ENCODE measurements around the gene CCNJL. TPM values are rescaled to one million over a fixed set of nuclear protein-coding genes. Genes with fewer than 3 reads are reported as not detected.

CCNJL gene
- total and polyA plus RNA-seq, 2 of the 8 experiments (the other 6 are each of a cell fraction or from before 2014, with no cell fraction given), result 34.6 to 44.7 TPM

DNA sequence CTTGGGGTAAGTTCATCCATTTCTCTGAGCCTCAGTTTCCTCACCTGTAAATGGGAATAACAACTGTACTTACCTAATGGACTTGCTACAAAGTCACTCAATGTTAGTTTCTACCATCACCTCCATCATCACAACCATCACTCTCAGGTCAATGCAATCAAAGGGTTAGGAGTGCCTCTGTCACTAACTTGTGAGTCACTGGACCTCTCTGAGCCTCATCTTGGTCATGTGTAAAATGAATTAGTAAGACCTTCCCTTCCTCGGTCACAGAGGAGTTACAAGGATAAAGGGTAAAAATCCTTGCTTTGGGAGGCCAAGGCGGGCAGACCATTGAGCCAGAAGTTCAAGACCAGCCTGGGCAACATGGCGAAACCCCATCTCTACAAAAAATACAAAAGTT is 70.2 kb downstream of the CCNJL start:
- H4K91ac ChIP-seq (replicated peaks; ENCODE audit: insufficient read length, low read length), result no peak overlapping the region
- H2AK5ac ChIP-seq (ENCODE audit: low read depth, low read length), result no peak overlapping the region
- ChIA-PET CTCF (ENCODE audit: partially characterized antibody) (interaction anchor here (0.6 to 29.3 kb wide), 19 partner anchors 10 to 1578 kb away, joined by 3 to 362 read pairs (median 5); no protein-coding TSS in a partner anchor), POLR2A (ENCODE audit: partially characterized antibody) (interaction anchor here (1.2 to 1.3 kb wide), 2 partner anchors 14 to 45 kb away, joined by 3 to 4 read pairs; no protein-coding TSS in a partner anchor)
- WGBS, 2 experiments (ENCODE audit: extremely low coverage in 1 of 2, insufficient coverage in 1 of 2, insufficient read length in 1 of 2, insufficient replicate concordance in 2 of 2, low coverage in 1 of 2, low lambda C conversion rate in 2 of 2, missing lambda C conversion rate in 1 of 2), result 92% methylated on average over 3 of the region's 3 CpGs; no CpG with 5 or more reads in 1 of the 2 experiments
- no peak for TF ChIP-seq PHF8 (conservative IDR thresholded peaks at IDR 0.05; ENCODE audit: low read depth, low read length)
- no peak for TF ChIP-seq CHD2 (IDR thresholded peaks at IDR 0.05; ENCODE audit: low read length)
- no peak overlapping the region for H3K4me3 ChIP-seq (ENCODE audit: extremely low read depth in 1 of 4, insufficient read depth in 2 of 4, low read depth in 3 of 4, low read length in 4 of 4)
- no peak overlapping the region for H3K23ac ChIP-seq (ENCODE audit: insufficient read length)
- no peaks in the 10 kb centered on the region for H3K36me3 ChIP-seq (ENCODE audit: control insufficient read depth in 2 of 4, insufficient read depth in 4 of 4, low read length in 3 of 4)
- no peaks in the 10 kb centered on the region for H3K9me3 ChIP-seq (ENCODE audit: insufficient read depth in 2 of 2, low read depth in 1 of 2, low read length in 1 of 2)
- no peak overlapping the region for H2BK5ac ChIP-seq (ENCODE audit: low read depth, low read length)
- H3K4ac ChIP-seq (replicated peaks; ENCODE audit: insufficient read length, low read depth, low read length), result no peak overlapping the region
- H4K20me1 ChIP-seq (replicated peaks in 1 of 2; ENCODE audit: control insufficient read depth in 1 of 2, insufficient read depth in 2 of 2, low read length in 2 of 2), result no peaks in the 10 kb centered on the region
- no peak overlapping the region for H2BK12ac ChIP-seq (ENCODE audit: low read depth, low read length)
- no peak overlapping the region for H3K4me2 ChIP-seq (ENCODE audit: insufficient read depth in 1 of 2, low read depth in 2 of 2, low read length in 2 of 2)
- H3K56ac ChIP-seq (replicated peaks; ENCODE audit: insufficient read length, low read depth, low read length), result no peak overlapping the region
- H3K27me3 ChIP-seq (replicated peaks in 1 of 4; ENCODE audit: control insufficient read depth in 3 of 4, extremely low read depth in 1 of 4, insufficient read depth in 3 of 4, low read length in 3 of 4), result no peaks in the 10 kb centered on the region
- no peak overlapping the region for H4K5ac ChIP-seq (ENCODE audit: insufficient read length, low read depth, low read length)
- H3K23me2 ChIP-seq (ENCODE audit: low read depth, low read length), result no peaks in the 10 kb centered on the region; the same call in 1 of the 2 replicates
- FAIRE-seq (no peak), DNase-seq (ENCODE audit: low read depth in 1 of 2, low spot score in 2 of 2) (no peak)
- H3K9ac ChIP-seq (replicated peaks in 1 of 4; ENCODE audit: extremely low read depth in 1 of 4, low read depth in 3 of 4, low read length in 3 of 4), result no peak overlapping the region
- no peak overlapping the region for H4K8ac ChIP-seq (ENCODE audit: extremely low read depth, insufficient read depth, low read length)
- H3K4me1 ChIP-seq (replicated peaks in 1 of 4; ENCODE audit: control insufficient read depth in 3 of 4, insufficient read depth in 4 of 4, low read length in 3 of 4), result peaks cover 7 to 21% (median 12%) of the 10 kb centered on the region in 4 experiments
- no peak overlapping the region for H3K27ac ChIP-seq (ENCODE audit: low read depth, low read length)
- no peak overlapping the region for H2BK20ac ChIP-seq (ENCODE audit: low read length)
- no peak overlapping the region for H3K14ac ChIP-seq (ENCODE audit: insufficient read length)
- no peak overlapping the region for H2AFZ ChIP-seq (ENCODE audit: low read length)
- H2BK15ac ChIP-seq (ENCODE audit: low read length), result no peak overlapping the region
- no peaks in the 10 kb centered on the region for H3K79me1 ChIP-seq (ENCODE audit: low read depth, low read length)
- no peak overlapping the region for H2BK120ac ChIP-seq (replicated peaks; ENCODE audit: low read depth, low read length)
- H3K79me2 ChIP-seq (ENCODE audit: control insufficient read depth in 1 of 2, insufficient read depth in 2 of 2, low read length in 2 of 2), result no peaks in the 10 kb centered on the region
- no peak overlapping the region for H3K18ac ChIP-seq (ENCODE audit: extremely low read depth, low read length)

All from H1 (cell line).